ENCODE measurements around the gene SHC1.
A peak's percentile ranks its signal among the peaks of the same experiment; 100 is the strongest.
"Not testable (repeated sequence)": the region's sequence is repeated elsewhere in the genome, so short reads cannot be mapped to it uniquely, and the experiment has no call there.

SHC1 gene

GRCh38 chr1:154988058-154988954, 17.8 kb upstream of the SHC1 start (continued):
- TF ChIP-seq, protein P1, sequence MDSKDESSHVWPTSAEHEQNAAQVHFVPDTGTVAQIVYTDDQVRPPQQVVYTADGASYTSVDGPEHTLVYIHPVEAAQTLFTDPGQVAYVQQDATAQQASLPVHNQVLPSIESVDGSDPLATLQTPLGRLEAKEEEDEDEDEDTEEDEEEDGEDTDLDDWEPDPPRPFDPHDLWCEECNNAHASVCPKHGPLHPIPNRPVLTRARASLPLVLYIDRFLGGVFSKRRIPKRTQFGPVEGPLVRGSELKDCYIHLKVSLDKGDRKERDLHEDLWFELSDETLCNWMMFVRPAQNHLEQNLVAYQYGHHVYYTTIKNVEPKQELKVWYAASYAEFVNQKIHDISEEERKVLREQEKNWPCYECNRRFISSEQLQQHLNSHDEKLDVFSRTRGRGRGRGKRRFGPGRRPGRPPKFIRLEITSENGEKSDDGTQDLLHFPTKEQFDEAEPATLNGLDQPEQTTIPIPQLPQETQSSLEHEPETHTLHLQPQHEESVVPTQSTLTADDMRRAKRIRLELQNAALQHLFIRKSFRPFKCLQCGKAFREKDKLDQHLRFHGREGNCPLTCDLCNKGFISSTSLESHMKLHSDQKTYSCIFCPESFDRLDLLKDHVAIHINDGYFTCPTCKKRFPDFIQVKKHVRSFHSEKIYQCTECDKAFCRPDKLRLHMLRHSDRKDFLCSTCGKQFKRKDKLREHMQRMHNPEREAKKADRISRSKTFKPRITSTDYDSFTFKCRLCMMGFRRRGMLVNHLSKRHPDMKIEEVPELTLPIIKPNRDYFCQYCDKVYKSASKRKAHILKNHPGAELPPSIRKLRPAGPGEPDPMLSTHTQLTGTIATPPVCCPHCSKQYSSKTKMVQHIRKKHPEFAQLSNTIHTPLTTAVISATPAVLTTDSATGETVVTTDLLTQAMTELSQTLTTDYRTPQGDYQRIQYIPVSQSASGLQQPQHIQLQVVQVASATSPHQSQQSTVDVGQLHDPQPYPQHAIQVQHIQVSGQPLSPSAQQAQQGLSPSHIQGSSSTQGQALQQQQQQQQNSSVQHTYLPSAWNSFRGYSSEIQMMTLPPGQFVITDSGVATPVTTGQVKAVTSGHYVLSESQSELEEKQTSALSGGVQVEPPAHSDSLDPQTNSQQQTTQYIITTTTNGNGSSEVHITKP (tag by site-specific recombination; IDR thresholded peaks at IDR 0.05) = peak; percentile 42; the same call in 1 of the 2 replicates

- H3K36me3 ChIP-seq (ENCODE audit: control insufficient read depth in 2 of 2, insufficient read depth in 1 of 2, low read length in 2 of 2) = peaks cover 7 to 47% of the 10 kb centered on the region in 2 experiments; a peak in 2 of 3 replicates
- H3K4me1 ChIP-seq (ENCODE audit: control insufficient read depth, insufficient read depth, low read length) = no peaks in the 10 kb centered on the region
- no peaks in the 10 kb centered on the region for H3K9me3 ChIP-seq (ENCODE audit: control insufficient read depth, insufficient read depth, low read depth, low read length)
- POLR2A ChIA-PET = interaction anchor here (0.7 to 1.3 kb wide), 3 partner anchors 14 to 17 kb away, joined by 3 to 5 read pairs (median 3); partner anchors contain the start of gene SHC1
- no peak overlapping the region for H3K27ac ChIP-seq (ENCODE audit: extremely low read depth, low read depth, low read length)
- CTCF ChIA-PET = interaction anchor here (0.6 to 2.6 kb wide), 6 partner anchors 9 to 656 kb away, joined by 3 to 15 read pairs (median 4); partner anchors contain the start of gene PBXIP1
- no peak overlapping the region for H3K4me3 ChIP-seq (ENCODE audit: low read depth, low read length)
- TF ChIP-seq ZNF658 (tag by site-specific recombination; IDR thresholded peaks at IDR 0.05) (no peak), ZNF121 (tag by site-specific recombination; IDR thresholded peaks at IDR 0.05) (peak; percentile 76; the same call in 1 of the 2 replicates), ZNF549 (tag by site-specific recombination; IDR thresholded peaks at IDR 0.05) (no peak), SP3 (tag by site-specific recombination; IDR thresholded peaks at IDR 0.05) (no peak), ZNF350 (tag by site-specific recombination; IDR thresholded peaks at IDR 0.05) (no peak), ZNF513 (tag by site-specific recombination; IDR thresholded peaks at IDR 0.05) (no peak), ZNF768 (tag by site-specific recombination; IDR thresholded peaks at IDR 0.05) (no peak)
Measured at GRCh38 chr1:154987326-154987725, 16.8 kb upstream of the SHC1 start.

DNA sequence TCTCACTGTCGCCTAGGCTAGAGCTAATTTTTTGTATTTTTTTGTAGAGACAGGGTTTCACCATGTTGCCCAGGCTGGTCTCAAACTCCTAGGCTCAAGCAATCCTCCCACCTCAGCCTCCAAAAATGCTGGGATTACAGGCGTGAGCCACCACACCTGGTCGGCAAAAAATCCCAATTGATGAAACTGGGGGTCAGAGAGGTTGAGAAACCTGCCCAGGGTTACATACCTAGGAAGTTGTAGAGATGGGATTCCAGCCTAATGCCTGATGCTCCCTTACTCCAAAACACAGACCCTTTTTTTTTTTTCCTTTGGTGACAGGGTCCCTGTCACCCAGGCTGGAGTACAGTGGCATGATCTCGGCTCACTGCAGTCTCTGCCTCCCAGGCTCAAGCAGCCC, 16.2 kb upstream of the SHC1 start:
- ChIA-PET POLR2A (interaction anchor here (0.7 kb wide), 1 partner anchor 15 kb away, joined by 3 read pairs; no protein-coding TSS in a partner anchor), CTCF (interaction anchor here (1.4 to 2.6 kb wide), 3 partner anchors 12 to 31 kb away, joined by 3 to 15 read pairs (median 5); partner anchors contain the start of gene PBXIP1)
- not testable (repeated sequence) for H3K4me3 ChIP-seq (ENCODE audit: low read depth, low read length); H3K27ac ChIP-seq (ENCODE audit: extremely low read depth, low read depth, low read length); H3K4me1 ChIP-seq (ENCODE audit: control insufficient read depth, insufficient read depth, low read length); H3K9me3 ChIP-seq (ENCODE audit: control insufficient read depth, insufficient read depth, low read depth, low read length)
- H3K36me3 ChIP-seq (ENCODE audit: control insufficient read depth in 2 of 2, insufficient read depth in 1 of 2, low read length in 2 of 2) = peaks cover 7 to 47% of the 10 kb centered on the region in 2 experiments; a peak in 2 of 3 replicates

DNA sequence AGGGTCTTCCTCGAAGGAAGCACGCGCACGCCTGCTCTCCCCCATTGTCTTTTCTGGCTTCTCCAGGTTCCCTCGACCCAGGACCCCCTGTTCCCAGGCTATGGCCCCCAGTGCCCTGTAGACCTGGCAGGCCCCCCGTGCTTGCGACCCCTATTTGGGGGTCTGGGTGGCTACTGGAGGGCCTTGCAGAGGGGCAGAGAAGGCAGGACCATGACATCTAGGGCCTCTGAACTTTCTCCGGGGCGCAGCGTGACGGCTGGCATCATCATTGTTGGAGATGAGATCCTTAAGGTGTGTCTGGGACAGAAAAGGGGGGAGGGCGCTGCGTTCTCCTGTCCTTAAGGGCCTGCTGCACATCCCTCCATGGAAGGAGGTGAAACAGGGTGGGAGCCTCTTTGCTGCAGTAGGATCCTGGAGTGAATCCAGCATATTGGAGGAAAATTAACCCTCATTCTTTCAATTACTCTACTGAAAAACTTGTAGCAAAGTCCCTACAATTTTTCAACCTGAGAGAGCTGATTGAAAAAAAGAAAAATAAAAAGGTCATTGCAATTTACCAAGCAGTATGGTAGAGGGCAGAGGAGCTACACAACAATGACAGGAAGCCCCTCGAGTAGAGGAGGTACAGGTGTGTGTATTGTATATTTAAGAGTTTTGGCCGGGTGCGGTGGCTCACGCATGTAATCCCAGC, 13.4 kb upstream of the SHC1 start:
- POLR2A ChIA-PET = interaction anchor here (0.7 to 3.3 kb wide), 17 partner anchors 9 to 326 kb away, joined by 3 to 66 read pairs (median 6); partner anchors contain the start of genes ADAM15, CKS1B, LENEP and PBXIP1
- Histone ChIP-seq H3K36me3 (ENCODE audit: control insufficient read depth in 2 of 2, insufficient read depth in 1 of 2, low read length in 2 of 2) (peaks cover 7 to 39% of the 10 kb centered on the region in 2 experiments; a peak in 2 of 3 replicates), H3K9me3 (ENCODE audit: control insufficient read depth, insufficient read depth, low read depth, low read length) (no peaks in the 10 kb centered on the region), H3K4me1 (ENCODE audit: control insufficient read depth, insufficient read depth, low read length) (no peaks in the 10 kb centered on the region), H3K4me3 (ENCODE audit: low read depth, low read length) (peak overlapping the region; percentile 70), H3K27ac (ENCODE audit: extremely low read depth, low read depth, low read length) (peak overlapping the region; percentile 62)
- no peak for TF ChIP-seq HOXC10 (CRISPR knock-in tag; IDR thresholded peaks at IDR 0.05)
- peak; percentile 30; the same call in 1 of the 2 replicates for TF ChIP-seq SP2 (tag by site-specific recombination; IDR thresholded peaks at IDR 0.05)
- CTCF ChIA-PET = interaction anchor here (0.6 to 3.6 kb wide), 7 partner anchors 10 to 1057 kb away, joined by 3 to 55 read pairs (median 4); partner anchors contain the start of genes CKS1B and LENEP

All from HEK293 (cell line).